Measurements from ENCODE around the gene HMCES.

HMCES gene

GRCh38 chr3:129278439-129278965 is at the start of gene HMCES:
TSS of gene HMCES (plus strand) at chr3:129278870. CDS start at chr3:129279733, 863 bp downstream.
- peak; percentile 89 for DNase-seq (ENCODE audit: low spot score)

GRCh38 chr3:129228891-129229585 is 49.6 kb upstream of the HMCES start:
- no peak for DNase-seq (ENCODE audit: low spot score)

- peak; percentile 78 for DNase-seq (ENCODE audit: low spot score)
Measured at GRCh38 chr3:129230311-129231019, 48.2 kb upstream of the HMCES start.

GRCh38 chr3:129231331-129232119 is 47.1 kb upstream of the HMCES start:
- DNase-seq (ENCODE audit: low spot score): no peak

- peak; percentile 84 for DNase-seq (ENCODE audit: low spot score)
Measured at GRCh38 chr3:129233538-129233937, 45.1 kb upstream of the HMCES start.

- DNase-seq (ENCODE audit: low spot score): no peak
Measured at GRCh38 chr3:129234441-129234840, 44.2 kb upstream of the HMCES start.

GRCh38 chr3:129235344-129235917 is 43.2 kb upstream of the HMCES start:
- DNase-seq (ENCODE audit: low spot score): no peak

- no peak for DNase-seq (ENCODE audit: low spot score)
Measured at GRCh38 chr3:129238945-129239705, 39.5 kb upstream of the HMCES start.

GRCh38 chr3:129239991-129240390 is 38.7 kb upstream of the HMCES start:
- no peak for DNase-seq (ENCODE audit: low spot score)

GRCh38 chr3:129240436-129240835 is 38.2 kb upstream of the HMCES start:
- no peak for DNase-seq (ENCODE audit: low spot score)

GRCh38 chr3:129245141-129245540 is 33.5 kb upstream of the HMCES start:
- DNase-seq (ENCODE audit: low spot score): no peak

- peak; percentile 87 for DNase-seq (ENCODE audit: low spot score)
Measured at GRCh38 chr3:129245641-129246306, 32.9 kb upstream of the HMCES start.

- no peak for DNase-seq (ENCODE audit: low spot score)
Measured at GRCh38 chr3:129246636-129247035, 32.0 kb upstream of the HMCES start.

GRCh38 chr3:129248286-129248979 is 30.2 kb upstream of the HMCES start:
- no peak for DNase-seq (ENCODE audit: low spot score)

GRCh38 chr3:129249284-129250065 is 29.2 kb upstream of the HMCES start, which contains the start of gene COPG1:
TSS of gene COPG1 (plus strand) at chr3:129249606. CDS start at chr3:129249710, 104 bp downstream.
- peak; percentile 89 for DNase-seq (ENCODE audit: low spot score)

- DNase-seq (ENCODE audit: low spot score): no peak
Measured at GRCh38 chr3:129252748-129253147, 25.9 kb upstream of the HMCES start.

GRCh38 chr3:129254536-129255230 is 24.0 kb upstream of the HMCES start:
- no peak for DNase-seq (ENCODE audit: low spot score)

GRCh38 chr3:129256270-129256669 is 22.4 kb upstream of the HMCES start:
- no peak for DNase-seq (ENCODE audit: low spot score)

- DNase-seq (ENCODE audit: low spot score): no peak
Measured at GRCh38 chr3:129257609-129258008, 21.1 kb upstream of the HMCES start.
